OCI-LY3 (cell line): Measurements from ENCODE around the gene AKNA.

Experiments
- H2AFZ ChIP-seq: fragments of 200-600, 300-600 bp; shearing (Covaris generic); 2 replicates; pipeline ENCODE4 v1.6.0; 2014; ENCODE audit warnings: antibody characterized with exemption, low read depth, low read length
- H3K27ac ChIP-seq: fragments of 200-600, 300-600 bp; sonication (generic); 2 replicates; pipeline ENCODE4 v1.5.1; 2014; ENCODE audit warnings: mild to moderate bottlenecking, low read length, moderate library complexity, mixed read lengths
- H3K27me3 ChIP-seq: fragments of 200-600, 300-600 bp; sonication (generic); 2 replicates; pipeline ENCODE4 v1.6.1; 2014; ENCODE audit warnings: low read depth, low read length, mixed read lengths
- H3K36me3 ChIP-seq: fragments of 200-600, 300-600 bp; sonication (generic); replicated peaks from 2 replicates; pipeline ENCODE3; 2014; ENCODE audit warnings: low read depth, low read length, mixed read lengths
- H3K4me1 ChIP-seq: fragments of 300-600, 200-600 bp; sonication (generic); 2 replicates; pipeline ENCODE4 v1.6.1; 2014; ENCODE audit warnings: low read length, mixed read lengths
- H3K4me2 ChIP-seq: fragments of 200-600, 300-600 bp; sonication (generic); 2 replicates; pipeline ENCODE4 v1.6.1; 2014; ENCODE audit warnings: low read length, mixed read lengths
- H3K4me3 ChIP-seq: fragments of 300-600, 200-600 bp; sonication (generic); 2 replicates; pipeline ENCODE4 v1.5.1; 2014; ENCODE audit warnings: antibody characterized with exemption, mild to moderate bottlenecking, low read length, moderate library complexity
- H3K79me2 ChIP-seq: fragments of 300-600, 200-600 bp; shearing (Covaris generic); 2 replicates; pipeline ENCODE4 v1.6.1; 2014; ENCODE audit warnings: mild to moderate bottlenecking, low read length, mixed read lengths
- H3K9ac ChIP-seq: fragments of 300-600, 200-600 bp; shearing (Covaris generic); 2 replicates; pipeline ENCODE4 v1.6.0; 2014; ENCODE audit warnings: mild to moderate bottlenecking, low read length, moderate library complexity
- H3K9me3 ChIP-seq: fragments of 200-600, 300-600 bp; shearing (Covaris generic); 2 replicates; pipeline ENCODE4 v1.6.1; 2014; ENCODE audit warnings: low read length, mixed read lengths; ENCODE audit not compliant: insufficient read depth
- H4K20me1 ChIP-seq: fragments of 200-600, 300-600 bp; sonication (generic); 2 replicates; pipeline ENCODE4 v1.6.1; 2016; ENCODE audit warnings: low read length, mixed read lengths; ENCODE audit not compliant: insufficient read depth
- CTCF ChIP-seq: fragments of 200-600, 300-600 bp; sonication (generic); IDR thresholded peaks from 2 replicates; pipeline ENCODE4 v1.5.1; 2014; ENCODE audit warnings: antibody characterized with exemption, low read length, low read depth
- EZH2phosphoT487 ChIP-seq: fragments of 200-600 bp; shearing (Covaris generic); IDR thresholded peaks from 2 replicates; pipeline ENCODE4 v1.6.1; 2018; ENCODE audit warnings: antibody characterized with exemption, mixed run types, low read depth

AKNA gene

GRCh38 chr9:114308361-114308950, 79.3 kb downstream of the AKNA start:
- H2AFZ ChIP-seq = no peak overlapping the region
- no peaks in the 10 kb centered on the region for H3K4me1 ChIP-seq
- H3K27ac ChIP-seq = no peak overlapping the region
- H3K9me3 ChIP-seq = no peaks in the 10 kb centered on the region
- no peak overlapping the region for H3K9ac ChIP-seq
- H3K36me3 ChIP-seq = no peaks in the 10 kb centered on the region
- H3K4me3 ChIP-seq = no peak overlapping the region
- no peak overlapping the region for H3K4me2 ChIP-seq
- no peaks in the 10 kb centered on the region for H3K79me2 ChIP-seq
- no peaks in the 10 kb centered on the region for H4K20me1 ChIP-seq
- TF ChIP-seq EZH2phosphoT487 = no peak
- TF ChIP-seq CTCF = no peak
- H3K27me3 ChIP-seq = peaks cover 7% of the 10 kb centered on the region; the same call in 1 of the 2 replicates

DNA sequence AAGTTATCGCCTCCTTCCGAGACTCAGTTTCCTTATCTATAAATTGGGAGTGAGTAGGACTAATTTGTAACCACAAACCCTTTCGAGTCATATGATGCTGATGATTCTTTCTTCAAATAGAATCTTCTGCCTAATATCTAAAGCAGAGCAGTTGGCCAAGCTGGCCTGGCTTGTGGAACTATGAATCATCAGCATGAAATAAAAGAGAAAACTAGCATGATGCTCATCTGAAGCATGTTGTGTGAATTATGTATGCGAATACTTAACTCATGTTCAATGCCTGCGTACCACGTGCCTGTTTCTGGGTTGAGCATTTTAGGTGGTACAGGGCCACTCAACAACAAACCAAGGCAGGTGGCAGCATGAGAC, 79.9 kb downstream of the AKNA start:
- TF ChIP-seq CTCF = no peak
- TF ChIP-seq EZH2phosphoT487 = no peak
- no peak overlapping the region for H3K27ac ChIP-seq

GRCh38 chr9:114304416-114305188, 83.2 kb downstream of the AKNA start:
- H2AFZ ChIP-seq = no peak overlapping the region
- no peaks in the 10 kb centered on the region for H3K9me3 ChIP-seq
- H3K9ac ChIP-seq = no peak overlapping the region
- no peak overlapping the region for H3K4me3 ChIP-seq
- H3K27ac ChIP-seq = no peak overlapping the region
- H4K20me1 ChIP-seq = no peaks in the 10 kb centered on the region
- no peaks in the 10 kb centered on the region for H3K4me1 ChIP-seq
- H3K4me2 ChIP-seq = no peak overlapping the region
- H3K79me2 ChIP-seq = no peaks in the 10 kb centered on the region
- H3K27me3 ChIP-seq = peaks cover 7% of the 10 kb centered on the region; the same call in 1 of the 2 replicates
- no peaks in the 10 kb centered on the region for H3K36me3 ChIP-seq
- TF ChIP-seq EZH2phosphoT487 (no peak), CTCF (no peak)

More for the DNA sequence above, 79.9 kb downstream of the AKNA start:
- Histone ChIP-seq H3K79me2 (no peaks in the 10 kb centered on the region), H3K9ac (no peak overlapping the region), H3K4me3 (no peak overlapping the region), H4K20me1 (no peaks in the 10 kb centered on the region), H2AFZ (no peak overlapping the region), H3K4me1 (no peaks in the 10 kb centered on the region), H3K36me3 (no peaks in the 10 kb centered on the region), H3K9me3 (no peaks in the 10 kb centered on the region), H3K4me2 (no peak overlapping the region), H3K27me3 (peaks cover 7% of the 10 kb centered on the region; the same call in 1 of the 2 replicates)

- no peaks in the 10 kb centered on the region for H4K20me1 ChIP-seq
Measured at GRCh38 chr9:114303977-114304376, 83.8 kb downstream of the AKNA start.

More at GRCh38 chr9:114303977-114304376, 83.8 kb downstream of the AKNA start:
- Histone ChIP-seq H3K79me2 (no peaks in the 10 kb centered on the region), H3K4me2 (no peak overlapping the region), H2AFZ (no peak overlapping the region), H3K27me3 (peaks cover 7% of the 10 kb centered on the region; the same call in 1 of the 2 replicates), H3K4me1 (no peaks in the 10 kb centered on the region), H3K27ac (no peak overlapping the region), H3K36me3 (no peaks in the 10 kb centered on the region), H3K9ac (no peak overlapping the region), H3K9me3 (no peaks in the 10 kb centered on the region), H3K4me3 (no peak overlapping the region)
- TF ChIP-seq CTCF (no peak), EZH2phosphoT487 (no peak)
